HG03196 (cell line): ENCODE results near the gene CPLX3.
"Not testable (repeated sequence)": the region's sequence is repeated elsewhere in the genome, so short reads cannot be mapped to it uniquely, and the experiment has no call there.

Experiments
- ATAC-seq: cut with Tn5 transposase; IDR thresholded peaks from one replicate; pipeline ENCODE4 v1.9.1; 2021; ENCODE audit not compliant: unreplicated experiment

CPLX3 gene, protein sequence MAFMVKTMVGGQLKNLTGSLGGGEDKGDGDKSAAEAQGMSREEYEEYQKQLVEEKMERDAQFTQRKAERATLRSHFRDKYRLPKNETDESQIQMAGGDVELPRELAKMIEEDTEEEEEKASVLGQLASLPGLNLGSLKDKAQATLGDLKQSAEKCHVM

DNA sequence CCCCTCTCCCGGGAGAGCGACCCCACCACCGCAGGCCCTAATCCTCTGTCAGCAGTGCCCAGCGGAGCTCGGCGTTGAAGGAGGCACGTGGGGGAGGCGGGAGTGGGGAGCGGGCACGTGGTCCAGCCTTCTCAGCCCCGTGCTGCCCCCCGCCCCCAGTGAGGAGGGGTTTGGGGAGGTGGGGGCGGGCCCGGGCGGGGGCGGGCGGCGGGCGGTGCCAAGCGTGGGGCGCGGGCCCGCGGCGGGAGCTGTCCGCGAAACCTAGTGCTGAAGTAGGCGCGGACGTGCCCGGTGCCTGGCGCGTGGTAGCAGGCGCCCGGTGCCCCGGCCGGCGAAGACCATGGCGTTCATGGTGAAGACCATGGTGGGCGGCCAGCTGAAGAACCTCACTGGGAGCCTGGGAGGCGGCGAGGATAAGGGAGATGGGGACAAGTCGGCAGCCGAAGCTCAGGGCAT is at the start of gene CPLX3:
CPLX3 (plus strand) TSS at position 264 of the 456 bp plus-strand sequence; CDS start at position 341, 77 bp downstream.
- ATAC-seq: no peak

DNA sequence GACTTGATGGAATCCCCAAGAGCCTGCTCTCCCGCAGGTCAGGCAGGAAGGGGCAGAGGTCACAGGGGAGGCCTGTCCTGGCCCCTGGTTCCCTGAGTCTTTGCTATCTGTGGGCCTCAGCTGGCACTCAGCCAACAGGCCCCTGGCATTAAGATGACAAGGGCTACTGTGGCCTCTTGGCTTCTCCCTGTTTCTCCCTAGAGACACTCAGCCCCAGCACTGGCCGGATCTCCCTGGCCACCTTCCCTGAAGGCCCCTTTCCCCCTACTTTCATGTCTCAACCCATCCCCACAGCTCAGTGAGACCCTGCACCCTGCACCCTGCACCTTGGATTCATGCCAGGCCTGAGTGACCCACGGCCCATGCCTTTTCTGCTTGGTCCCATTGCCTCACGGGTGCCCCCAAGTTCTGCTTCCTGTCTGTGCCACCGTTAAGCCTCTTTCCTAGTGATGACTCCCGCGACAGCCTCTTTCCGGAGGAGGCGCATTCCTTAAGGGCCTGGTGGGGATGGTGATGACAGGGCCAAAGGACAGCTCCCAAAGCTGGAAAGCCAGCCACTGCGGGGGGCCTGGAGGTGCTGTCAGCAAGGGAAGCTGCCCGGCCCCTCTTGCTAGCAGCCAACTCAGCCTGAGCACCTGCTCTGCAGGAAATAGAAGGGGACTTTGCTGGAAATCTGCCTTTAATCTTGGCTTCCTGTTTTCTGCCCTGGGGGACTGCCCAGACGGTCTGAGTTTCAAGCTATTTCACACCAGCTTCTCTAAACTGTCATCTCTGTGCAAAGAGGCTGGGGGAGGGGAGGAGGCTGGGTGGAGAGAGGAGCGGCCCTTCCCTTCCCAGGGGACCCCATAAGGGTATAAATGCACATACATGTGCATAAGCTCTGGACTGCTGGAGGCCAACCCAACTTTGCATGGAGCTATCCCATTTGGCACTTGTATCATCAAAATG is 49.3 kb upstream of the CPLX3 start:
- peak; percentile 33 for ATAC-seq

DNA sequence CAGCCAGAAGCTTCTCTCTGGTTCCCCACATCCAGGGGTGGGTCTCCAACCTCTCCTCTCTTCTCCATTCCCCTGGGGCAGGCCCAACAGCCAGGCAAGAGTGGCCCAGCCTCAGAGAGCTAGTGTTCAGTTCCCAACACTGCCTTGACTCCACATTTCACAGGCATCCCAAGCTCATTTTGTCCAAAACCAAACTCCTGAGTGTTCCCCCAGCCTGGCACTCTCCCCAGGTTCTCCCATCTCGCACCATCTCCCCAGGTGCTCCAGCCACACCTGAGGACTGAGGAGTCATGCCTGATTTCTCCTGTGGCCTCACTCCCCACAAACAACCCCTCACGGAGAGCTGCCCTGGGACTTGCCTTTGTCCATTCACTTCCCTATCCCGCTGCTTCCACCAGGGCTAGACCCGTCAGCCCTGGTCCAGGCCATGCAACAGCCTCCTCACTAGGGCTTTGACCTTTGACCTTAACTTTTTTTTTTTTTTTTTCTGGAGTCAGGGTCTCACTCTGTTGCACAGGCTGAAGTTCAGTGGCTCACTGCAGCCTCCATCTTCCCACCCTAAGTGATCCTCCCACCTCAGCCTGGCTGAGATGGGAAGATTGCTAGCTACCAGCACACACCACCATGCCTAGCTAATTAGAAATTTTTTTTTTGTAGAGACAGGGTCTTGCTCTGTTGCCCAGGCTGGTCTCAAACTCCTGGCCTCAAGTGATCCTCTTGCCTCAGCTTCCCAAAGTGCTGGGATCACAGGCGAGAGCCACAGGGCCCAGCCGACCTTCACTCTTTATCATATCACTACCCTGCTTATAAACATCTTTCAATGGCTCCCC is 48.4 kb upstream of the CPLX3 start:
- peak; percentile 3 for ATAC-seq

DNA sequence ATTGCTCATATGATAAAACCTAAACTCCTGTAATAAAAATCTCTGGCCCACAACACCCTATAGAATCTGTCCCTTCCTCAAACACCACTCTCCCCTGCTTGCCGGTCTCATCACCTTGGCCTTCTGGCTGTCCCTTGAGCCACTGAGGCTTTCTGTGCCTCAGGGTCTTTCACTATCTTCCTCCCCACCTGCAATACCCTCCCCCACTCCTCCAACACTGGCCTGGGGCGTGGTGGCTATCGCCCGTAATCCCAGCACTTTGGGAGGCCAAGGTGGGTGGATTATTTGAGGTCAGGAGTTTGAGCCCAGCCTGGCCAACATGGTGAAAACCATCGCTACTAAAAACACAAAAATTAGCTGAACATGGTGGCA is 47.8 kb upstream of the CPLX3 start:
- ATAC-seq: no peak

DNA sequence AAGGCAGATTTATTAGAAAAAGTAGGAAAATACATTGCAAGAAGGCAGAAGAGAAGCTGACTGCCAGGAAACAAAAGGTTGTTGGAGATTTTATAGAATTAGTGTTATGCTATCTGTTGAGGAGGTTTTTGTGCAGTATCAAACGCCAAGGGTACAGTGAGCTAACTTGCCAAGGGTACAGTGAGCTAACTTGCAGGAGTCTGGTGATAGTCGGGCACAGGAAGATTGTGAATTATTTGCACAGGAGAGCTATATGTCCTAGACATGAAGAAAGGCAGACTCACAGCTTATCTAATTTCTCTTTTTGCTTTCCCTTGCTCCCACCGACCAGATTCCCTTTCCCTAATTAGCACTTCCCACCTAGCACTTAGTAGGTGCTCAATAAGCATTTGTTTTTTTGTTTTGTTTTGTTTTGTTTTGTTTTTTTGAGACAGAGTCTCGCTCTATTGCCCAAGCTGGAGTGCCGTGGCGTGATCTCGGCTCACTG is 47.2 kb upstream of the CPLX3 start:
- no peak for ATAC-seq

DNA sequence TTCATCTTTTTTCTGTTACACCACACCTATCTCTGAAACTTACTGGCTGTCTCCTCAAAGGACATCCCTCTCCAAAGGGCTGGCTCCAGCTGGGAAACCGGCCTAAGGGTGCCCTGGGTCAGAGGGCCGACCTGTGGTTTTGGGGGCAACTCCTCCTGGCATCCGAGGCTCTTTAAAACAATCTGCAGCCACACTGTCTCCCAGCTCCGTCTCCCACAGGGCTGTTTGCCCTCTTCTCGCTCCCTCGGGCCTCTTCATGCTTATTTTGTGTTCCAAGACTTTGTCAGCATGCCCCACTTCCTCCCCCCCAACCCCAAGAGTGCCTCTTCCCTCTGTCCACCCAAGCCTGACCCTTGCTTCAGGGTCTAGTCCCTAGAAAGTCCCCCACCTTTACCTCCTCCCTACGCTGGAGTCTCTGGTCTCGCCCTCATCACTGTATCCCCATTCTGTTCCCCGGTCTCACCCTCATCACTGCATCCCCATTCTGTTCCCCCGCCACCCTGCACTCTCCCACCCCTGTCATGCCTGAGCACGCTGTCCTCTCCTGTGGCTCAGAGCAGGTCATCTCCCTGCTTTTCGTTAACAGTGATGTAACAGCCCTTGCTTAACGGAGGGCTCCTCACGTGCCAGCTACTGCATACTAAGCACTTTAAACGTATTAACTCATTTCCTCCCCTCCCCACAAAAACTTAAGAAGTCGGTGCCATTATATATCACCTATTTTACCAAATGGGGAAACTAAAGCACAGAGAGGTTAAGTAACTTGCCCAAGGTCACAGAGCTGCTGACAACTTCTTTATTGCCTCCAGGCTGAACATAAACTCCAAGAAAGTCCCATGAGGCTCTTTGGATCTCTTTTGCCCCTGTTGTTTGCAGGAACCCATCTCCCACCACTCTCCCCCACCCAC is 45.6 kb upstream of the CPLX3 start:
- ATAC-seq: no peak

DNA sequence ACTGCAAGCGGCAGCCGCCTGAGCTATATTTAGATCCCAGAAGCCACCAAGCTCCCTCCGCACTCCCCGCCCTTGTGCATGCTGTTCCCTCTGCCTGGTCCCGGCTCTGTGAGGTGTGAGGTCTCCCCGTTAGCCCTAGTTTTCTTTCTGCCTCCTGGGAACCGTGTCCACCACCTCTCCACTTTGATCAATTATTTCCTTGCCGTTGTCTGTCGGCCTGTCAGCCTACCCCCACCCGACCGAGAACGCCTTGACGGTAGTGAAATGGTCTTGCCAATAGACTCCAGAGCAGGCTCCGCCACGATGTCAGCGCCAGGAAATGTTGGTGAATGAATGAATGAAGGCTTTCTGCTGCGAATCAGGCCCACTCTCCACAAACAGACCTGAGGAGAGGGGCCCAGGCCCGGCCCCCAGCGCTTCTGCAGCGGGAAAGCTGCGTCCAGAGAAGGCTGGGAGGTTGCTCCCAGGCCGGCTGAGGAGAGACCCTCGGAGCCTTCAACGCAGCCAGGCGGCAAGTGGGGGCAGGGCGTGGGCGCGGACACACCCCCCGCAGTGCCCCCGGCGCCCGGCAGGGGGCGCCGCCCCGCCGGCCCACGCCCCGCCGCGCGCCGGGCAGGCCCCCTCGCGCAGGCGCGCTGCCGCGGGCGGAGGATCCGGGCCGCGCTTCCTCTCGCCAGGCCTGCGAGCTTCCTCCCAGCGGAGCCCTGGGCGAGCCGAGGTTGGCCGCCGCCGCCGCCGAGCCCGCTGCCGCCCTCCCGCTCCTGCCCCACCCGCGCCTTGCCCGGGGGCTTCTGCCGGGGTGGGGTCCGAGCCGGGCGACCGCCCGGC is 44.8 kb upstream of the CPLX3 start, which contains the start of gene CSK:
CSK (plus strand) TSS at position 650 of the 828 bp plus-strand sequence. CDS start 16,218 bp downstream, outside the sequence.
- ATAC-seq: no peak

DNA sequence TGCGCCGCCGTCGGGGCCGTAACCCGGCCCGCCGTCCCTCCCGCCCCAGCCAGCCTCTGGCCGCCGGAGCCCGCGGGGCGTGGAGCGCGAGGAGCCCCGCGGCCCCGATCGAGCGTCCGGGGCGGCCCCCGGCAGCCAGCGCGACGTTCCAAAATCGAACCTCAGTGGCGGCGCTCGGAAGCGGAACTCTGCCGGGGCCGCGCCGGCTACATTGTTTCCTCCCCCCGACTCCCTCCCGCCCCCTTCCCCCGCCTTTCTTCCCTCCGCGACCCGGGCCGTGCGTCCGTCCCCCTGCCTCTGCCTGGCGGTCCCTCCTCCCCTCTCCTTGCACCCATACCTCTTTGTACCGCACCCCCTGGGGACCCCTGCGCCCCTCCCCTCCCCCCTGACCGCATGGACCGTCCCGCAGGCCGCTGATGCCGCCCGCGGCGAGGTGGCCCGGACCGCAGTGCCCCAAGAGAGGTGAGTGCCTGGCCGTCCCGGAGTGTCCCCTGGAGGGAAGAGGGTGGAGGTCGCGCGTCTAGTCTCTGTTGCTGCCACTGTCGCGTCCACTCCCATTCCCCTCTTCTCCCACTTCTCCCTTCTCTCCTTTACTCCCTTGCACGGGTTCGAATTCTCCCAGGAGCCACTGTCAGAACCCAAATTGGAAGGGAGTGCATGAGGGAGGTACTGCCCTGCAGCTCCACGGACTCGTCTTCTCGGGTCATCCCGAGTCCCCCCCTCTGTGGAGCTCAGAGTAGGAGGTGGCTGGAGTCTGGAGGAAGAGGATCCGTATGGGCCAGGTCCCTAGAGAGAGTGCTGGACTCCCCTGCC is 44.0 kb upstream of the CPLX3 start:
- no peak for ATAC-seq

DNA sequence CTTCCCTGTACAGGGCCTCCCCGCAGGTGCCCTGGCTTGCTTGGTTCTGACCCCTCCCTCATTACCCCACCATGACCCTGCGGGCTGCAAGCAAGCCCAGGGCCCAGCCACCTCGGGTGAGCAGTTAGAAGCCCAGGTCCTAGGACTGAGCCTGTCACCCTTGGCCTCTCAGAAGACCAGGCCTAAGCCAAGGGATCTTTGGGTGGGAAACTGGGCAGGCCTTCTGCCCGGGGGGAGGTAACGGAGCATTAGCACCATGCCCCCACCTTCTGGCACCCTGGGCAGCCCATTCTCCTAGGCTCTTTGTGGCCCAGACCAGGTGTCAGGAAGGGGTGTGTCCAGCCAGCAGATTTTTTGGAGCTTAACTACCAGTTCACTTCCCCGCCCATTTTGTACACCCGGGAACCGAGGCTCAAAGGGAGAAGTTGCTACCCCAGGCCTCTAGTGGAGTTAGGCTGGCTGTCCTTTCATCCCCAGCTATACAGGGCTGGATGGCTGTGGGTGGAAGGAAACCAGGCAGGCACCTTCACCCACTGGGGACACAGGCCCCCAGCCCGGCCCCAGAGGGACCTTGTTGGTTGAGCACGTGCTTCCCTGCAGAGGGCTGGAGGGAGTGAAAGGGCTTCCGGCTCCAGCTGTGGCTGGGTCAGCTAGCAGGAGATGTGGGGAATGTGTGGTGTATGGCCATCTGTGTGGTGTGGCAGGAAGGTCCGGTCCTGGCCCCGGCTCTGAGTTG is 43.2 kb upstream of the CPLX3 start:
- ATAC-seq: no peak

DNA sequence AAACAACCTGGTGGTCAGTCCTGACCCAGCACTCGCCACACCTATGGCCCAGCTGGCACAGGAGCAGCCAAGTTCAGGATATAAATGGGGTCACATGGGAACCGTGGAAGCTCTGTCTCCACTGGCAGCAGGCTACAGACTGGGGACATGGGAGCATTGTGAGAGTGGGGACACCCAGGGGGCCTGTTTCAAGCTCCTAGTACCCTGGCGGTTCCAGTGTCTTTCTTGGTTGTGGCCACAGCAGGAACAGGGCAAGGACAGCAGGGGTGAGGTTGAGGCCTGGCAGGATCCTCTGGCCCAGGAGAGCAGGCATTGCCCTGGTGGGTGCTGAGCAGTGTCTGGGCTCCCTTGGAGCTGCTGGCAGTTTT is 42.6 kb upstream of the CPLX3 start:
- ATAC-seq: no peak

DNA sequence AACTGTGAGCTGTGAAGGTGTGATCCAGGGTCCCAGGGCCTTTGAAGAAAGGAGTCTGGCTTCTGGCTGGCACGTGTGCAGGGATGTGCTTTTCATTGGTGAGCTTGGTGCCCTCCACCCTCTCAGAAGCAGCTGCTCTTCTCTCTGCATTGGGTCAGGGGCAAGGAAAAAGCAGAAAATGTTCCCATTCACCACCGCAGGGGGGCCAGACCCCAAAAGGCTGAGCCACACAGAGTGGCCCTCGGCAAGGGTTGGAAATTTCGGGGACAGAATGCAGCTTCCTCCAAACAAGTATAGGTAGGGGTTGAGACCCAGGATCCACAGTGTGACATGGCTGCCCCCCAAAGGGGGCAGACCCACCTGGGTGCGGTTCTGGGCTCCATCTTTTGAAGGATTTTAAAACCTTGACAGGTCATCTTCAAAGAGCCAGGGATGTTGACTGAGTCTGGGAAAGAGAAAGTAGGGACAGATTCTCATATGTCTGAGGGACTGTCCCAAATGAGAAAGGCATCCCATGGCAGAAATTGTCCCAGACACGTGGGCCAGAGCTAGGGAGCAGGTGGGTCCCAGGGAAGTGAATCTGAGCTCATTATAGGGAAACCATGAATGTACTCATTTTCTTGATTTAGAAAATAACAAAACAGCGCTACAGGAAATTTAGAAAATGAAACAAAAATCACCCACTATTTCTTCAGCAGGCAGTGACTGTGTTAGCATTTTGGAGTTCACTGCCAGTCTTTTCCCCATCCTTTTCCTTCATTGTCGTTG is 41.8 kb upstream of the CPLX3 start:
- no peak for ATAC-seq

DNA sequence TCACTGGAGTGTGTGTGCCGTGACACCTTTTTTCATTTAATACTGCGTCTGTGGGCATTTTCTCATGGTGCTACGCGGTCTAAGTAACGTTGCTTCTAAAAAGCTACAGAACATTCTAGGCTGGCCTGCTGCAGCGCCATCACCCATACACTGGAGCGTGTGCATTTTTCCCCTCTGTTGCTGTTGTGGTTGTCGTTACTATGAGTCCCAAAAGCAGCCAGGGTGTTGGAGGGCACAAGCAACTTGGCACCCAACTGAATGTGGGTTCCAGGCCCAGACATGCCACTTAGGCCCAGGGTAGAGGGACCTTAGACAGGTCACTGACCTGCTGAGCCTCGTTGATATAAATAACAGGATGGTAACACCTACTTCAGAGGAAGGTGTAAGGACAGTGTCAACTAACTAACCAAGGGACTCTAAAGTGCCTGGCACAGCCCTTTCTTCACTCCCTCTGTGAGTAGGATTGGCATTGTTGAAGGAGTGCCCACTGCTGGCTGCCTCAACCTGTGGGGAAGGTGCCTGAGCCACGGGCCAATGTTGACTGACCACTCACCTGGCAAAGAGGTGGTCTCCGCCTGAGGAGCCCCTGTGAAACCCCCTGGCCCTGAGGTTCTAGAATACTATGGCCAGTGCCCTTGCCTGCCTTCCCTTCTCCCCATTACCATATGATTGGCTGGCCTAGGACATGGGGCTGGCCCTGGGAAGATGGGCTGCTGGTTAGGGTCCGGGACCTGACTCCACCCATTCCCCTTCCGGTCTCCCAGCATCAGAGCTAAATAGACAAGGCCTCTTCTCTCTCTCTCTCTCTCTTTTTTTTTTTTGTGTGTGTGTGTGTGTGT is 41.0 kb upstream of the CPLX3 start:
- ATAC-seq: no peak

DNA sequence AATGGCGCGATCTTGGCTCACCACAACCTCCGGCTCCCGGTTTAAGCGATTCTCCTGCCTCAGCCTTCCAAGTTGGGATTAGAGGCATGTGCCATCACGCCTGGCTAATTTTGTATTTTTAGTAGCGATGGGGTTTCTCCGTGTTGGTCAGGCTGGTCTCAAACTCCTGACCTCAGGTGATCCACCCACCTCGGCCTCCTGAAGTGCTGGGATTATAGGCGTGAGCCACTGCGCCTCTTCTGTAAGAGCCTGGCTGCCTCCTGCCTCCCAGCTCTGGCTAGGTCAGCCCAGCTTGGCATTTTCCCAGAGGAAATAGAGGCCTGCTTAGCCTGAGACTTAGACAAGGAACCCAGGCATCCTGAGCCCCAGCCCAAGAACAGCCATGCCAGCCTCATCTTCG is 40.3 kb upstream of the CPLX3 start:
- not testable (repeated sequence) for ATAC-seq

DNA sequence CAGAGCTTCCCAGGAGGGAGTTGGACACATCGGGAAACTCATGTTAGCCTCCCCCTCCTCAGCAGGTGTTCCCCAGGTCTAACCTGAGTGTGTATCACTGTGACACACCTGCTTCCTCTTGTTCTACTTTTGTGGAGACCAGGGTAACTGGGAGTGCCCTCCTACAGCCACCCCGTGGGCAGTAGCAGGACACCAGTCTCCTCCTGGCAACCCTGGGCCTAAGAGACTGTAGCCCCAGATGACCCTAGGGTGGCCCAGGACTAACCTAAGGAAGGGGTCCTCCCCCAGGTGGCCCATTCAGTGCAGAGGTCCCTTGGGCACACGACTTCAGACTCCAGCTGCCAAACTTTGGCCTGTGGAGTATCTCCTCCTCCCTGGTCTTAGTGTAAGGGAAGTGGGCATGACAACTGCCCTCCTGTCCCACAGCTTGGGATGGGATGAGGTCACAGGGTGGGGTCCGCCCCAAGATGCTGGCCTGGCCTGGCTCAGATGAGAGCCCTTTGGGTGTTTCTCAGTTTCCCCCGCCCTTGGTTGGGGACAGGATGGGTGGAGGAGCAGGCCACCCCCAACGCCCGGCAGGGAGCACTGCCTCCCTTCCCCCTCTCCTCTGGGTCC is 39.8 kb upstream of the CPLX3 start:
- ATAC-seq: no peak

DNA sequence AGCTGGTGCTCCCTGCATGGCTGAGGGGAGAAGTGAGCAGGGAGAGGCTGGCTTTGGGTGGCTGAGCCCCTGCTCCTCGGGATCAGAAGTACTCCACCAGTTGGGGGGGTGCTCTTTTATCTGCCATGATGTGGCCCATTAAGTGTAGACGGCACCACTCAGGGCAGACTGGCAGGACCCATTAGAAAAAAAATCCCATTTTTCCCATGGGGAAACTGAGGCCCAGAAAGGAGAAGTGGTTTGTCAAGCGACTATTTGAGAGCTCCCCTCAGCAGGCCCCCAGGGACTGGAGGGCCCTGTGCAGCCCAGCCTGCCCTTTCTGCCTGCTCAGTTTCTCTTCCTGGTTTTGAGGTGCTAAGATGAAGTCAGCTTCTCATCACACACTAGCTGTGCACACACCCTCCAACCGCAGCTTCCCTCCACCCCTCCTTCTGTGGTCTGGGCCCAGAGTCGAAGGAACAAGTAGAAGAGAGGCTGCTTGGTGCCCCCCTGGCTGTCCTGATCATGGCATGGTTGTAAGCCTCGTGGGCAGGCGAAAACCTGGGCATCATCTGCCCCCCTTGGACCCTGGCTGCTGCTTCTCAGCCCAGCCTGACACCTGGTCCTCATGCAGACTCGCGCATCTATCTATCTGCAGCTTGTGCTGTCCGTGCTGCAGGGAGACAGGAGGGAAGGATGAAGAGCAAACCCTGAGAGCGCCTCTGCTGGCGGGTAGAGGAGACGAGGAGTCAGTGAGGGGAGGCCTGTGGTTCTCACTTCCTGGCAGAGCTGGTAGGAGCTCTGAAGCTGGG is 39.0 kb upstream of the CPLX3 start:
- peak; percentile 36 for ATAC-seq
